NCI-H1417 (cell line): Measurements from ENCODE around the gene SYT3.

Source experiments
- DNase-seq, 3 experiments: peaks; one replicate each; lab custom pipeline; 2025; lab: John Stamatoyannopoulos, UW

The SYT3 gene

DNA sequence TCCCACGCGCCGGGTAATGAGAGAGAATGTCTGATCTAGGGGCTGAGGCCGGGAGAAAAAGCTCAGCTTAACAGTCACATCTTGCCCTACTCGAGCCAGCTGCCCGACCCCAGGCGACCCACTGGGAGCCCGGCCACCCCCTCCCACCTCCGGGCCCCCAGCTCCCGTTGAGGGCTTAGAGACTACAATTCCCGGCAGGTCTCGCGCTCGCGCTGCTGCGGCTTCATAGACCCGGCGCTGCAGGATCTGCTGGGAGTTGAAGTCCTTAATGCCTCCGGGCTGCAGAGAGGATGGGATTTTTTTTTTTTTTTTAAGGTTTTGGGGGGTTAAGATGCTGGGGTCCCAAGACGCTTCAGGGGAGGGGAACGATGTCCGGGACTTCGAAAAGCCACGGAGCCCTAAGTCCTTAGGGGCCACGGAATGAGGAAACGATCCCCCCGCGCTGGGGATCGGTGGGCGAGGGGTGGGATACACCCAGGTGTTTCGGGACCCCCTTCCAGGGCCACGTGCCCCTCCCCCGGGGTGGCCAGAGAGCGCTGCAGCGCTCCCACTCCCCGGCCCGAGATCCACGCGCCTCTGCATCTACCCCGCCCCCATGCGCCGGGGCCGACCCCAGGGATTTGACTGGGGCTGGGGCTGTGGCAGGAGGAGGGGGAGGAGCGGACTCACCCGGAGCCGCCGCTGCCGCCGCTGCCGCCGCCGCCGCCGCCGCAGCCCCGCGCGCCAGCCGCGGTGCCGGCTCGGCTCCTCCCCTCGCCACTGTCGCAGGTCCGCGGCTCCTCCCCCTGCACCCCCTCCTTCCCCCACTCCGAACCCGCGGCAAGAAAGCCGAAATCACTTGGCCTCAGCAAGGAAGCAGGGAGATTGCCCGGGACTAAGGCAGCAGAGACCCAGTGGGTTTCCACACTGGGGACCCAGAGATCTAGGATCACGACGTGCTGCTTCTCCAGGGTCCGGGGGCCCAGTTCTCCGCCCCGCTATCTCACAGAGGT, at the start of gene SYT3:
TSS of gene SYT3 (minus strand) at position 761 of the 992 bp plus-strand sequence. CDS start 2,470 bp downstream, outside the sequence.
- DNase-seq: peak in 2 of 3 experiments; percentile 68 to 76

GRCh38 chr19:50688766-50689165, 49.1 kb upstream of the SYT3 start:
- DNase-seq: no peak

- no peak for DNase-seq
Observed at GRCh38 chr19:50686310-50687032, 46.8 kb upstream of the SYT3 start.

GRCh38 chr19:50679177-50680125, 39.8 kb upstream of the SYT3 start:
- DNase-seq: peak; percentile 4 to 48 (median 34)

- DNase-seq: no peak
Observed at GRCh38 chr19:50678323-50678722, 38.6 kb upstream of the SYT3 start.

GRCh38 chr19:50677636-50678035, 38.0 kb upstream of the SYT3 start:
- DNase-seq: no peak

GRCh38 chr19:50676625-50677197, 37.0 kb upstream of the SYT3 start:
- no peak for DNase-seq

GRCh38 chr19:50673118-50673517, 33.4 kb upstream of the SYT3 start:
- no peak for DNase-seq

DNA sequence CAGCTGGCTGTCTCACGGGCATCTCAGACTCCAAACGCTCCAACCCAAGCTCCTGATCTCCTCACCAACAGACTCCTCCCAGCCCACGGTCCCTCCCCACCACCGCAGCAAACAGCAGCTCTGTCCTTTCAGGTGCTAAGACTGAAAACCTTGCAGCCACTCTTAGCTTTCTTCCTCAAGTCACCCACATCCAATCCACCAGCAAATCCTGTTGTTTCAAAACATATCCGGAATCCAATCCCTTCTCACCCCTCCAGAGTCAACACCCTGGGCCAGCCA, 30.4 kb upstream of the SYT3 start:
- no peak for DNase-seq

DNA sequence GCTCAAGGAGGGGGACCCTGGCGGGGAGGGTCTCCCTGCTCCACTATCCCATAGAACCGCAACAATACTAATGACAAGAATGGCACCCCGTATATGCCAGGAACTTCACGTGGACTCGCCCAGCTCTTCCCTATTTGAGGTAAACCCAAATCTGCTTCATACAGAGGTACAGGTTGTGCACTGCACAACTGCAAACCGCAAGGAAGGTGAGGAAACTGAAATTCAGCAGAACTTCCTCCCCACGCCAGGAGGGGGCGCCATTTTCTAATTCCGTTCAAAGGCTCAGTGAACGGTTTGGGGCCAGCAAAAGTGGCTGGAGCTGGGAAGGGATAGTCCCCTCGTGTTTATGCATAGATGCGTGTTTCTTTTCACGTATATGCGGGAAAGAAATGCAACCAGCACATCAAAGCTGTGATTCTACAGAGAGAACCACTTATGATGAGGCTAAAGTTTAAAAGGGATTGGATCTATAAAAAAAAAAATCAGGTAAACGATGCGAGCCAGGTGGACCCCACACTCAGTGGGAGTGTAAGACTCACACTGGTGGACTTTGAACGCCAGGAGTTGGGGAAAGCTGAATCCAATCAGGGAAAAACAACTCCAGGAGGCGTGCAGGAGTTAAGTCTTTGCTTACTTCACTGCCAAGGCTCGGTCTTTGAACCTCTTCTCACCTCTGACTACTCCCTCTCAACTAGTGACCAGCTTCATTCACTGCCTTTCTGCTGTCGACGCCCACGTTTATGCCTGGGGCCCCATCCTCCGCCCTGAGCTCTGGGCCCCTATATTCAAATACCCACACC, 29.8 kb upstream of the SYT3 start:
- peak; percentile 7 to 50 (median 16) for DNase-seq

DNA sequence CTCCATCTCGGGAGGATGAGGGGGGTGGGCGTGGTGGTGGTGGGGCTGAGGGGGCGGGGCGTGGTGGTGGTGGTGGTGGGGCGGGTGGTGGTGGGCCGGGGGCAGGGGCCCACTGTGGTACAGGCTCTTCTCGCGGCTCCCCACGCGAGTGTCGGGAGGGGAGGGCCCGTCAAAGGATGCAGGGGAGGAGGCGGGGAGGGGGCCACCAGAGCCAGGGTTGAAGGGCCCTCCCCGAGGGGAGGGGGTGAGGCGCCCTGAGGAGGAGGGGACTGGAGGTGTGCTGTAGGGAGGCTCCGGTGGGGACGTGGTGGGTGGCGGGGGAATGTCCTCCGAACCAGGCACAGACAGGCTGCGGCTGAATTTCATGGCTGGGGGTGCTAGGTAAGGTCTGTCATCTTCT, 29.2 kb upstream of the SYT3 start:
- no peak for DNase-seq

GRCh38 chr19:50668416-50668815, 28.7 kb upstream of the SYT3 start:
- DNase-seq: no peak

- DNase-seq: no peak
Observed at GRCh38 chr19:50667759-50668231, 28.1 kb upstream of the SYT3 start.

- no peak for DNase-seq
Observed at GRCh38 chr19:50667177-50667758, 27.6 kb upstream of the SYT3 start.

- DNase-seq: no peak
Observed at GRCh38 chr19:50666346-50667176, 26.9 kb upstream of the SYT3 start.

DNA sequence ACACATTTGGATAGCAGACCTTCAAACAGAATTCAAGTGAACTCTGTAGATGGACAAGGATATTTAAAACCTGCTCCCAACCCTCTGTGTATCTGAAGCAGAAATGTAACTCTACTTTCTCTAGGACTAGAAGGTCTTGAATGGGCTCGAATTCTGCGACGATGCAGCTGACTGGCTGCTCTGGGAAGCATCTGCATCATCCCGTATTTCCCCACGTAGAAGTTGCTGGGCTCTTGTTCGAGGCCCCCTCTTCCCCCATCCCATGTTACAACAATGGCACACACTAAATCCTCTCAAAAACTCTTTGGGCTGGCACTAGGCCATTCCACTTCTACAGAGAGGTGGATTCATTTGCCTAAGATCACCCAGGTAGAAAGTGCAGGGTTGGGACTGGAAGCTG, 24.5 kb upstream of the SYT3 start:
- DNase-seq: no peak

GRCh38 chr19:50663482-50663790, 23.8 kb upstream of the SYT3 start:
- peak in 2 of 3 experiments; percentile 33 to 65 for DNase-seq

- no peak for DNase-seq
Observed at GRCh38 chr19:50662651-50663481, 23.2 kb upstream of the SYT3 start.
